Measurements from ENCODE around the gene TPH1. TPM values are rescaled to one million over a fixed set of nuclear protein-coding genes. Genes with fewer than 3 reads are reported as not detected.

The TPH1 gene
- total and polyA plus RNA-seq, 10 of the 15 experiments (the other 5 are each of a cell fraction or from before 2014, with no cell fraction given), result 0.05 to 0.82 (median 0.29) TPM

DNA sequence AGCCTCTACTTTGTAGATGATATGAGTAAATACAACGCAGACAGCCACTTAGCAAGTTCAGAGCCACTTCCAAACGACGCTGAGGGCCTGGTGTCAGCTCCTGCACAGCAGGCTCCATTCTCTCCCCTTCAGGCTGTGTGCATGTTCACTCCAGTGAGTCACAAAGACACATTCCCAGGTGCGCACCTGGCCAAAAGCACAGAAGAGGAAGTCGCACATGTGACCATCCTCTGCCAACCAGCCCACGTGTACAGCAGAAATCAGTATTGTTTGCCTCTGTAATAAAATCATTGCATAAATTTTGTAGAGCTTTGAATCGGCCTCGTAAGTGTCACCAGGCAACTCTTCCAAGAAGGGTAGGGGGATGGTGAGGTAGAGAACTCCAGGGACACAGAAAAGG lies 19.5 kb upstream of the TPH1 start (continued):
- TF ChIP-seq GATAD2B (conservative IDR thresholded peaks at IDR 0.05; ENCODE audit: low read depth) (no peak), RAD51 (IDR thresholded peaks at IDR 0.05) (no peak), FOXK2 (IDR thresholded peaks at IDR 0.05) (no peak), PAX8 (IDR thresholded peaks at IDR 0.05) (no peak), STAT1 (conservative IDR thresholded peaks at IDR 0.05) (no peak)
- TF ChIP-seq, protein P1, sequence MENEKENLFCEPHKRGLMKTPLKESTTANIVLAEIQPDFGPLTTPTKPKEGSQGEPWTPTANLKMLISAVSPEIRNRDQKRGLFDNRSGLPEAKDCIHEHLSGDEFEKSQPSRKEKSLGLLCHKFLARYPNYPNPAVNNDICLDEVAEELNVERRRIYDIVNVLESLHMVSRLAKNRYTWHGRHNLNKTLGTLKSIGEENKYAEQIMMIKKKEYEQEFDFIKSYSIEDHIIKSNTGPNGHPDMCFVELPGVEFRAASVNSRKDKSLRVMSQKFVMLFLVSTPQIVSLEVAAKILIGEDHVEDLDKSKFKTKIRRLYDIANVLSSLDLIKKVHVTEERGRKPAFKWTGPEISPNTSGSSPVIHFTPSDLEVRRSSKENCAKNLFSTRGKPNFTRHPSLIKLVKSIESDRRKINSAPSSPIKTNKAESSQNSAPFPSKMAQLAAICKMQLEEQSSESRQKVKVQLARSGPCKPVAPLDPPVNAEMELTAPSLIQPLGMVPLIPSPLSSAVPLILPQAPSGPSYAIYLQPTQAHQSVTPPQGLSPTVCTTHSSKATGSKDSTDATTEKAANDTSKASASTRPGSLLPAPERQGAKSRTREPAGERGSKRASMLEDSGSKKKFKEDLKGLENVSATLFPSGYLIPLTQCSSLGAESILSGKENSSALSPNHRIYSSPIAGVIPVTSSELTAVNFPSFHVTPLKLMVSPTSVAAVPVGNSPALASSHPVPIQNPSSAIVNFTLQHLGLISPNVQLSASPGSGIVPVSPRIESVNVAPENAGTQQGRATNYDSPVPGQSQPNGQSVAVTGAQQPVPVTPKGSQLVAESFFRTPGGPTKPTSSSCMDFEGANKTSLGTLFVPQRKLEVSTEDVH (IDR thresholded peaks at IDR 0.05; ENCODE audit: low read depth, partially characterized antibody), result no peak
- TF ChIP-seq, protein P2, sequence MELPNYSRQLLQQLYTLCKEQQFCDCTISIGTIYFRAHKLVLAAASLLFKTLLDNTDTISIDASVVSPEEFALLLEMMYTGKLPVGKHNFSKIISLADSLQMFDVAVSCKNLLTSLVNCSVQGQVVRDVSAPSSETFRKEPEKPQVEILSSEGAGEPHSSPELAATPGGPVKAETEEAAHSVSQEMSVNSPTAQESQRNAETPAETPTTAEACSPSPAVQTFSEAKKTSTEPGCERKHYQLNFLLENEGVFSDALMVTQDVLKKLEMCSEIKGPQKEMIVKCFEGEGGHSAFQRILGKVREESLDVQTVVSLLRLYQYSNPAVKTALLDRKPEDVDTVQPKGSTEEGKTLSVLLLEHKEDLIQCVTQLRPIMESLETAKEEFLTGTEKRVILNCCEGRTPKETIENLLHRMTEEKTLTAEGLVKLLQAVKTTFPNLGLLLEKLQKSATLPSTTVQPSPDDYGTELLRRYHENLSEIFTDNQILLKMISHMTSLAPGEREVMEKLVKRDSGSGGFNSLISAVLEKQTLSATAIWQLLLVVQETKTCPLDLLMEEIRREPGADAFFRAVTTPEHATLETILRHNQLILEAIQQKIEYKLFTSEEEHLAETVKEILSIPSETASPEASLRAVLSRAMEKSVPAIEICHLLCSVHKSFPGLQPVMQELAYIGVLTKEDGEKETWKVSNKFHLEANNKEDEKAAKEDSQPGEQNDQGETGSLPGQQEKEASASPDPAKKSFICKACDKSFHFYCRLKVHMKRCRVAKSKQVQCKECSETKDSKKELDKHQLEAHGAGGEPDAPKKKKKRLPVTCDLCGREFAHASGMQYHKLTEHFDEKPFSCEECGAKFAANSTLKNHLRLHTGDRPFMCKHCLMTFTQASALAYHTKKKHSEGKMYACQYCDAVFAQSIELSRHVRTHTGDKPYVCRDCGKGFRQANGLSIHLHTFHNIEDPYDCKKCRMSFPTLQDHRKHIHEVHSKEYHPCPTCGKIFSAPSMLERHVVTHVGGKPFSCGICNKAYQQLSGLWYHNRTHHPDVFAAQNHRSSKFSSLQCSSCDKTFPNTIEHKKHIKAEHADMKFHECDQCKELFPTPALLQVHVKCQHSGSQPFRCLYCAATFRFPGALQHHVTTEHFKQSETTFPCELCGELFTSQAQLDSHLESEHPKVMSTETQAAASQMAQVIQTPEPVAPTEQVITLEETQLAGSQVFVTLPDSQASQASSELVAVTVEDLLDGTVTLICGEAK (IDR thresholded peaks at IDR 0.05; ENCODE audit: borderline replicate concordance), result no peak
- TF ChIP-seq, protein P3, sequence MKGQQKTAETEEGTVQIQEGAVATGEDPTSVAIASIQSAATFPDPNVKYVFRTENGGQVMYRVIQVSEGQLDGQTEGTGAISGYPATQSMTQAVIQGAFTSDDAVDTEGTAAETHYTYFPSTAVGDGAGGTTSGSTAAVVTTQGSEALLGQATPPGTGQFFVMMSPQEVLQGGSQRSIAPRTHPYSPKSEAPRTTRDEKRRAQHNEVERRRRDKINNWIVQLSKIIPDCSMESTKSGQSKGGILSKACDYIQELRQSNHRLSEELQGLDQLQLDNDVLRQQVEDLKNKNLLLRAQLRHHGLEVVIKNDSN (IDR thresholded peaks at IDR 0.05; ENCODE audit: borderline replicate concordance, extremely low read length, insufficient read depth, low read depth, low read length), result no peak
